Nephron (organoid): ENCODE measurements around the gene STARD7.

Experiments
- H3K27ac Mint-ChIP-seq, 3 experiments: 2 replicates each; pipeline ENCODE4 v1.8.0; 2020; ENCODE audit warnings: mixed read lengths in 3 of 3, mild to moderate bottlenecking in 2 of 3, moderate library complexity in 1 of 3
- H3K27me3 Mint-ChIP-seq: 2 replicates; pipeline ENCODE4 v1.8.0; 2021; ENCODE audit warnings: low read depth, mild to moderate bottlenecking, moderate library complexity, mixed read lengths
- H3K36me3 Mint-ChIP-seq: 2 replicates; pipeline ENCODE4 v1.8.0; 2020; ENCODE audit warnings: low read depth, mixed read lengths
- H3K4me1 Mint-ChIP-seq: 2 replicates; pipeline ENCODE4 v1.8.0; 2020; ENCODE audit warnings: mixed read lengths
- H3K4me3 Mint-ChIP-seq, 3 experiments: 2 replicates each; pipeline ENCODE4 v1.8.0; 2020; ENCODE audit warnings: mild to moderate bottlenecking in 3 of 3, mixed read lengths in 3 of 3, moderate library complexity in 2 of 3
- H3K9me3 Mint-ChIP-seq: 2 replicates; pipeline ENCODE4 v1.8.0; 2020; ENCODE audit warnings: mixed read lengths
- TF ChIP-seq, protein P1 (sequence below), 3 experiments: fragments of 200-600 bp; sonication (generic); IDR thresholded peaks; one replicate each; pipeline ENCODE4 v1.5.0; 2021; ENCODE audit warnings: antibody characterized with exemption in 3 of 3; ENCODE audit not compliant: unreplicated experiment in 3 of 3

Gene STARD7

DNA sequence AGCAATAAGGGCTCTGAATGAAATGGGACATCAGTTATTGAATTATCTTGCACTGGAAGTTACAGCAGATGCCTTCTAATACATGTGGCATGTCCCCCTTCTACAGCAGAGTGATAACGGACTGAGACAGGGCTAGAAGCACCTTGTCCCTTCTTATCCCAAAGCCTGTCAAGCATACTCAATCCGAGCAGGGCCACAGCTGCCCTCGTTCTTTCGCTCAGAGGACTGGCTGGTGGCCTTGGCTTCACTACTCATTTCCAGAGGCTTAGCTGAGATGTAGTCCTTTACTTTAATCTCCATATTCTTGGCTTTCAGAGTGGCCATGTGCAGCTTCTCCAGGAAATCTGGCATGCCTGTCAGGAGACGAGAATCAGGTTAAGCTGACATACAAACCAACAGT lies 22.1 kb downstream of the STARD7 start:
- Mint-ChIP-seq H3K27ac (no peak overlapping the region), H3K27me3 (no peaks in the 10 kb centered on the region), H3K4me1 (no peaks in the 10 kb centered on the region), H3K36me3 (peaks cover 58% of the 10 kb centered on the region), H3K4me3 (no peak overlapping the region), H3K9me3 (no peaks in the 10 kb centered on the region)
- TF ChIP-seq, protein P1, sequence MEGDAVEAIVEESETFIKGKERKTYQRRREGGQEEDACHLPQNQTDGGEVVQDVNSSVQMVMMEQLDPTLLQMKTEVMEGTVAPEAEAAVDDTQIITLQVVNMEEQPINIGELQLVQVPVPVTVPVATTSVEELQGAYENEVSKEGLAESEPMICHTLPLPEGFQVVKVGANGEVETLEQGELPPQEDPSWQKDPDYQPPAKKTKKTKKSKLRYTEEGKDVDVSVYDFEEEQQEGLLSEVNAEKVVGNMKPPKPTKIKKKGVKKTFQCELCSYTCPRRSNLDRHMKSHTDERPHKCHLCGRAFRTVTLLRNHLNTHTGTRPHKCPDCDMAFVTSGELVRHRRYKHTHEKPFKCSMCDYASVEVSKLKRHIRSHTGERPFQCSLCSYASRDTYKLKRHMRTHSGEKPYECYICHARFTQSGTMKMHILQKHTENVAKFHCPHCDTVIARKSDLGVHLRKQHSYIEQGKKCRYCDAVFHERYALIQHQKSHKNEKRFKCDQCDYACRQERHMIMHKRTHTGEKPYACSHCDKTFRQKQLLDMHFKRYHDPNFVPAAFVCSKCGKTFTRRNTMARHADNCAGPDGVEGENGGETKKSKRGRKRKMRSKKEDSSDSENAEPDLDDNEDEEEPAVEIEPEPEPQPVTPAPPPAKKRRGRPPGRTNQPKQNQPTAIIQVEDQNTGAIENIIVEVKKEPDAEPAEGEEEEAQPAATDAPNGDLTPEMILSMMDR (IDR thresholded peaks at IDR 0.05; ENCODE audit: unreplicated experiment in 3 of 3), result no peak

DNA sequence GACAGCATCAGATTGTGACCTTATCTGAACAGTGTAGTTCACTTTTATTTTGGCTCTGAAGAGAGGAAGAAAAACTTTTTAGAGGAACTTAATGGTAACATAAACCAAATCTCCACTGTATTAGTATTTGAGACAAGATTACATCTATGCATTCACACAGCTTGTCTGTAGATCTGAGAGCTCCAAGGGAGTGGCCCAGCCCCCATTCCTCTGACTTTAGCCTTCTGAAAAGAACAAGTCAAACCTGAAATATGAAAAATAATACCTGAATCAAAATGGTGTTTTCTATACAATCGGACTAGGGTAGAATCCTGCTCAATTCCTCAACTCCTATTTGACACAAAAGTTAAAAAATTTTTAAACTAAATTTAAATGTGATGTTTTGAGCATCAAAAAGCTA lies 23.1 kb downstream of the STARD7 start:
- TF ChIP-seq, protein P1 (IDR thresholded peaks at IDR 0.05; ENCODE audit: unreplicated experiment in 3 of 3), result no peak
- no peaks in the 10 kb centered on the region for H3K4me1 Mint-ChIP-seq

DNA sequence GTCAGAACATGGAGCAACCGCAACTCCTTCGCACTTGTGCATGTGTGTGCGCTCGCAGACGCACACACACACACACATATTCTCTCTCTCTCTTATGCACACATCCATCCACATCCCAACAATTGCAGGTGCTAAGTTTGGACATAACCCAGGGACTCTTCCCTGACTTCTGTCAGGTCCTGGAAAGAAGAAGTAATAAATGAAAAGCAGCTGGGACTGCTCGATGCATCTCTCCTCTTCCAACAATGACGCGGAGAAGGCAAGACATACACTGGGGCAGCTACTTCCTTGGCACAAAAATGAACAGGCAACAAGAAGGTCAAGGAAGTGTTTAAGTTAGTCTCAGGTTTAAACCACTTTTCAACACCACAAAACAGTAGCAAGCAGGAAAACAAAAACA lies 23.6 kb downstream of the STARD7 start:
- H3K9me3 Mint-ChIP-seq, result no peaks in the 10 kb centered on the region

More for the DNA sequence above, 23.1 kb downstream of the STARD7 start:
- peaks cover 53% of the 10 kb centered on the region for H3K36me3 Mint-ChIP-seq
- H3K4me3 Mint-ChIP-seq, result no peak overlapping the region
- no peaks in the 10 kb centered on the region for H3K9me3 Mint-ChIP-seq
- no peak overlapping the region for H3K27ac Mint-ChIP-seq
- no peaks in the 10 kb centered on the region for H3K27me3 Mint-ChIP-seq

DNA sequence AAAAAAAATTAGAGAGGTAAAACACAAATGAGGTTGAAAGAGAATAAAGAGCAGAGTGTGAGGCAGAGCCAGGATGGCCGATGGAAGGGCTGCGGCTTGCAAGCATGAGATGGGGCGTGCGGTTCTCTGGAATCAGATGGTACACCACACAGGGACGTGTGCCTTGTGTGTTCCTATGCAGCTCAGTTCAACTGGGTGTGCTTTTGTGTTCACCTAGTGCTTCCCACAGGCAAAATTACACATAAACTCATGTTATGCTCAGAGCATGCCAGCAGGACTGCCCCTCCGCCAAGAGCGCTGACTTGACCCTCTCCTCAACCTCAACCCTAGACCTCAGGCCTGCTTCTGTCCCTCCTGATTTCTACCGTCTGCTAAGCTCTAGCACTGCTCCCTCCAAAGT lies 24.4 kb downstream of the STARD7 start:
- Mint-ChIP-seq H3K27me3 (peaks cover 4% of the 10 kb centered on the region), H3K27ac (no peak overlapping the region), H3K4me3 (no peak overlapping the region), H3K9me3 (no peaks in the 10 kb centered on the region), H3K36me3 (peaks cover 45% of the 10 kb centered on the region), H3K4me1 (no peaks in the 10 kb centered on the region)
- TF ChIP-seq, protein P1 (IDR thresholded peaks at IDR 0.05; ENCODE audit: unreplicated experiment in 3 of 3), result no peak

More for the DNA sequence above, 23.6 kb downstream of the STARD7 start:
- no peak overlapping the region for H3K4me3 Mint-ChIP-seq
- H3K27ac Mint-ChIP-seq, result no peak overlapping the region
- TF ChIP-seq, protein P1 (IDR thresholded peaks at IDR 0.05; ENCODE audit: unreplicated experiment in 3 of 3), result no peak
- no peaks in the 10 kb centered on the region for H3K4me1 Mint-ChIP-seq
- peaks cover 53% of the 10 kb centered on the region for H3K36me3 Mint-ChIP-seq
- peaks cover under 1% of the 10 kb centered on the region for H3K27me3 Mint-ChIP-seq

DNA sequence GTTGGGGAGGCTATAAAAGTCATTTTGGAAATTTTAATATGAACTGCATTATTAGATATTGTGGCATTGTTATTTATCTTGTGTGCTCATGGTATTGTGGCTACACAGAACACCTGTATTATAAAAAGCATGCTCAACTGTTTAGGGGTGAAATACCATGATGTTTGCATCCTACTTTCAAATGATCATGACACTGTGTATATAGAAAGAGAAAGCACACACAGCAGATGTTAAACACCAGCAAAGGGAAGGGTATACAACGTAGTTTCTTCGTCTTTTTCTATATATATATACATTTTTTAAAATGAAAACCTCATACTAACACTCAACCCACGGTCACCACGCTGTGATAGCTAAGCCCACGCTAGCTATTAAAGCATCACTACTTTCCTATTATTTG lies 27.1 kb downstream of the STARD7 start:
- TF ChIP-seq, protein P1 (IDR thresholded peaks at IDR 0.05; ENCODE audit: unreplicated experiment in 3 of 3), result no peak
- no peak overlapping the region for H3K27ac Mint-ChIP-seq

DNA sequence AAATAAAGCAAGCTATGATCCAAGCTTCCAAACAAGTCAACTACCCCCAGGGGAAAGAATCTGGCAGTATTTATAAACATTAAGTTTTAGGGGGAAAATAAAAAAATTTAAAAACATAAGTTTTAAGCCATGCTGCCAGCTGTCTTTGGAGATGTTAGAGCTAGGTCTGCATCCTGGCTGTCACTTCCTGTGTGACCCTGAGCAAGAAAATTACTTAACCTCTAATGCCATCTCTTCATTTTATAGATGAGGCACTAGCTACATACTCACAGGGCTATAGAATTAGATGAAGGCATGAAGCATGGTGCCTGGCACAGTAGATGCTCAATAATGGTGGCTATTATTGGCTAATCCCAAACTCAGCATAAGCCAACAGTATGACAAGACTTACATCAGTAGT lies 28.1 kb downstream of the STARD7 start:
- Mint-ChIP-seq H3K9me3 (no peaks in the 10 kb centered on the region), H3K4me3 (no peak overlapping the region), H3K4me1 (peaks cover 5% of the 10 kb centered on the region), H3K36me3 (peaks cover 22% of the 10 kb centered on the region), H3K27me3 (peaks cover 8% of the 10 kb centered on the region), H3K27ac (no peak overlapping the region)
- TF ChIP-seq, protein P1 (IDR thresholded peaks at IDR 0.05; ENCODE audit: unreplicated experiment in 3 of 3), result no peak

More for the DNA sequence above, 27.1 kb downstream of the STARD7 start:
- Mint-ChIP-seq H3K27me3 (peaks cover 8% of the 10 kb centered on the region), H3K4me3 (no peak overlapping the region), H3K4me1 (peaks cover 5% of the 10 kb centered on the region), H3K9me3 (no peaks in the 10 kb centered on the region), H3K36me3 (peaks cover 32% of the 10 kb centered on the region)
